Gastrocnemius medialis (tissue), 4 donors: ENCODE measurements around the gene TRNP1.

Experiments
- CTCF ChIP-seq, 5 experiments: fragments of 450-650 bp in 3 of 5; fragments of 200-600 bp in 2 of 5; sonication (generic) in 2 of 5; IDR thresholded peaks in 4 of 5; conservative IDR thresholded peaks in 1 of 5; 1 replicate in 4 of 5; 2 replicates in 1 of 5; pipeline ENCODE4 v1.5.1; 2016 to 2019; ENCODE audit warnings: antibody characterized with exemption in 5 of 5, mild to moderate bottlenecking in 3 of 5, moderate library complexity in 3 of 5
- POLR2A ChIP-seq, 2 donors: fragments of 450-650 bp; IDR thresholded peaks; one replicate each; pipeline ENCODE4 v1.6.1; 2017; ENCODE audit warnings: antibody characterized with exemption in 2 of 2, mild to moderate bottlenecking in 2 of 2, moderate library complexity in 2 of 2

GRCh38 chr1:26950602-26951001 lies 42.9 kb upstream of the TRNP1 start:
- TF ChIP-seq CTCF (IDR thresholded peaks at IDR 0.05 in 4 of 5, conservative IDR thresholded peaks at IDR 0.05 in 1 of 5) (no peak), POLR2A (IDR thresholded peaks at IDR 0.05) (no peak)
